ENCODE data around the gene AKR1D1.

Gene AKR1D1

DNA sequence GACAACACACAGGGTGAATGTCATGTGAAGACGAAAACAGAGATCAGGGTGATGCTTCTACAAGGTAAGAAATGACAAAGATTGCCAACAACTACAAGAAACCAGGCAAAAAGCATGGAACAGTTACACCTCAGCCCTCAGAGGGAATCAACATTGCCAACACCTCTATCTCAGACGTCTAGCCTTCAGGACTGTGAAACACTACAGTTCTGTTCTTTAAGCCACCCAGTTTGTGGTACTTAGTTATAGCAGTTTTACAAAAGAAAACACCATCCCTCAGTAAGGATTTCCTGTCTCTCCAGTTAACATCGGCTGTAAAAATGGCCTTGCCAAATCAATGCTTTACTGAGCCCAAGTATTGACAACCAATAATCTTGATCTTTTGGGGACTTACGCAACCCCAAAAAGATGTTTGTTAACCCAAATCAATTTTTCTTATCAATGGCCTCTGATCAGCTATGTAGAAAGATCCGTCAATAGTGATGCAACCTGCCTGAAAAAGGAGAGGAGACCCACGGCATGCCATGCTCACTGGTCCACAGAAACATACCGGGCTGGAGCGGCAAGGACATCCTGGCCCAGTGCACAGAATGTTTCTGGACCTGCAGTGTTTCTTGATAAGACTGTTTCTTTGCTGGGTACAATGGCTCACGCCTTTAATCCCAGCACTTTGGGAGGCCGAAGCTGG is 44.0 kb downstream of the AKR1D1 start:
- no peaks in the 10 kb centered on the region for H3K9me3 ChIP-seq (ENCODE audit: control insufficient read depth in 2 of 2, low read length in 2 of 2)

GRCh38 chr7:138122162-138122561 is 45.9 kb downstream of the AKR1D1 start:
- Histone ChIP-seq H3K4me1 (ENCODE audit: control insufficient read depth, insufficient read depth, low read length) (no peaks in the 10 kb centered on the region), H3K9me3 (ENCODE audit: control insufficient read depth in 2 of 2, low read length in 2 of 2) (no peaks in the 10 kb centered on the region), H3K9ac (ENCODE audit: low read length in 2 of 2) (no peak overlapping the region), H3K36me3 (ENCODE audit: control insufficient read depth in 2 of 2, insufficient read depth in 2 of 2, low read length in 2 of 2) (no peaks in the 10 kb centered on the region), H3K27ac (ENCODE audit: low read length) (no peak overlapping the region), H3K4me3 (ENCODE audit: low read length in 2 of 2) (no peak overlapping the region), H3K27me3 (ENCODE audit: control insufficient read depth in 1 of 2, insufficient read depth in 2 of 2, low read length in 2 of 2) (no peaks in the 10 kb centered on the region)

More for the DNA sequence above, 44.0 kb downstream of the AKR1D1 start:
- H3K36me3 ChIP-seq (ENCODE audit: control insufficient read depth in 2 of 2, insufficient read depth in 2 of 2, low read length in 2 of 2): no peaks in the 10 kb centered on the region
- H3K9ac ChIP-seq (ENCODE audit: low read length in 2 of 2): no peak overlapping the region
- H3K27ac ChIP-seq (ENCODE audit: low read length): no peak overlapping the region
- no peaks in the 10 kb centered on the region for H3K27me3 ChIP-seq (ENCODE audit: control insufficient read depth in 1 of 2, insufficient read depth in 2 of 2, low read length in 2 of 2)
- H3K4me1 ChIP-seq (ENCODE audit: control insufficient read depth, insufficient read depth, low read length): no peaks in the 10 kb centered on the region
- H3K4me3 ChIP-seq (ENCODE audit: low read length in 2 of 2): no peak overlapping the region

GRCh38 chr7:138125119-138125518 is 48.9 kb downstream of the AKR1D1 start:
- no peak overlapping the region for H3K9ac ChIP-seq (ENCODE audit: low read length in 2 of 2)
- H3K27me3 ChIP-seq (ENCODE audit: control insufficient read depth in 1 of 2, insufficient read depth in 2 of 2, low read length in 2 of 2): no peaks in the 10 kb centered on the region
- H3K4me1 ChIP-seq (ENCODE audit: control insufficient read depth, insufficient read depth, low read length): no peaks in the 10 kb centered on the region
- no peak overlapping the region for H3K27ac ChIP-seq (ENCODE audit: low read length)
- H3K4me3 ChIP-seq (ENCODE audit: low read length in 2 of 2): no peak overlapping the region
- H3K36me3 ChIP-seq (ENCODE audit: control insufficient read depth in 2 of 2, insufficient read depth in 2 of 2, low read length in 2 of 2): no peaks in the 10 kb centered on the region
- no peaks in the 10 kb centered on the region for H3K9me3 ChIP-seq (ENCODE audit: control insufficient read depth in 2 of 2, low read length in 2 of 2)

GRCh38 chr7:138125598-138126111 is 49.4 kb downstream of the AKR1D1 start:
- H3K36me3 ChIP-seq (ENCODE audit: control insufficient read depth in 2 of 2, insufficient read depth in 2 of 2, low read length in 2 of 2): no peaks in the 10 kb centered on the region
- H3K4me1 ChIP-seq (ENCODE audit: control insufficient read depth, insufficient read depth, low read length): no peaks in the 10 kb centered on the region
- no peaks in the 10 kb centered on the region for H3K27me3 ChIP-seq (ENCODE audit: control insufficient read depth in 1 of 2, insufficient read depth in 2 of 2, low read length in 2 of 2)
- no peak overlapping the region for H3K9ac ChIP-seq (ENCODE audit: low read length in 2 of 2)
- no peak overlapping the region for H3K27ac ChIP-seq (ENCODE audit: low read length)
- H3K9me3 ChIP-seq (ENCODE audit: control insufficient read depth in 2 of 2, low read length in 2 of 2): no peaks in the 10 kb centered on the region
- H3K4me3 ChIP-seq (ENCODE audit: low read length in 2 of 2): no peak overlapping the region

DNA sequence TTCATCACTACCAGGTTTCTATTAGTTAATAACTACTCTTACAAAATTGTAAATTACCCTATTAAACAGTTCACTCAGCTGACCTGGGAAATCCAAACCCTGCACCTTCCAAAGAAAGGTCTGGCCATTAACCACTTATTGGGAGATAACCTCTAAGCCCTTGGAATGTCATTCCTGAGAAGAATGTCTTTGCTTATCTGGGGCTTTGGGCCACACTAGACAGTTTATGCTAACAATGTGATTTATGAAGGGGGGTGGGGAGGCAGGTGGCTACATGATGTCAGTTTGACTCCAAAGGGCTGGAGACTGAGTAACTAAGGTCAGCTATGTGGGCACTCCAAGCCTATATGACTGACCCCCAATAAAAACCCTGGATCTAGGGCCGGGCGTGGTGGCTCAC is 50.7 kb downstream of the AKR1D1 start:
- H3K27ac ChIP-seq (ENCODE audit: low read length): no peak overlapping the region

DNA sequence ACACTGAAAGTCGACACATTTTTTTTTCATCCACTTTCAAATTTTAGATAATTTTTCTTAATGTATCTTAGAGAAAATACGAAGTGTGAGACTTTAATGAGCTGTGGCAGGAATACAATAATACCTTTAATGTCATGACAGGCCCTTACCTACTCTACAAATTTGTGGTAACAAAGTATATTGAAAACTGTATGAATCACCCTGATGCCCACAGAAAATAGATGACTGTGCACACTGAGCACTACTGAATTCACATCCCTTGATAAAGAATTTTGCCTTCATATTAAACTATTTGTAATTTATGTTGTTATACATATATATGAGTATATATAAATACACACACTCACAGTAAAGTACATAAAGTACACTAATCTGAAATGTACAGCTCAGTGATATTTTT is 51.7 kb downstream of the AKR1D1 start:
- Histone ChIP-seq H3K9me3 (ENCODE audit: control insufficient read depth in 2 of 2, low read length in 2 of 2) (no peaks in the 10 kb centered on the region), H3K27me3 (ENCODE audit: control insufficient read depth in 1 of 2, insufficient read depth in 2 of 2, low read length in 2 of 2) (no peaks in the 10 kb centered on the region), H3K27ac (ENCODE audit: low read length) (no peak overlapping the region), H3K4me3 (ENCODE audit: low read length in 2 of 2) (no peak overlapping the region), H3K4me1 (ENCODE audit: control insufficient read depth, insufficient read depth, low read length) (no peaks in the 10 kb centered on the region), H3K36me3 (ENCODE audit: control insufficient read depth in 2 of 2, insufficient read depth in 2 of 2, low read length in 2 of 2) (no peaks in the 10 kb centered on the region), H3K9ac (ENCODE audit: low read length in 2 of 2) (no peak overlapping the region)

More for the DNA sequence above, 50.7 kb downstream of the AKR1D1 start:
- Histone ChIP-seq H3K27me3 (ENCODE audit: control insufficient read depth in 1 of 2, insufficient read depth in 2 of 2, low read length in 2 of 2) (no peaks in the 10 kb centered on the region), H3K36me3 (ENCODE audit: control insufficient read depth in 2 of 2, insufficient read depth in 2 of 2, low read length in 2 of 2) (no peaks in the 10 kb centered on the region), H3K4me1 (ENCODE audit: control insufficient read depth, insufficient read depth, low read length) (no peaks in the 10 kb centered on the region), H3K9me3 (ENCODE audit: control insufficient read depth in 2 of 2, low read length in 2 of 2) (no peaks in the 10 kb centered on the region), H3K4me3 (ENCODE audit: low read length in 2 of 2) (no peak overlapping the region), H3K9ac (ENCODE audit: low read length in 2 of 2) (no peak overlapping the region)

- H3K27me3 ChIP-seq (ENCODE audit: control insufficient read depth in 1 of 2, insufficient read depth in 2 of 2, low read length in 2 of 2): no peaks in the 10 kb centered on the region
- H3K4me1 ChIP-seq (ENCODE audit: control insufficient read depth, insufficient read depth, low read length): no peaks in the 10 kb centered on the region
- H3K4me3 ChIP-seq (ENCODE audit: low read length in 2 of 2): no peak overlapping the region
- H3K9ac ChIP-seq (ENCODE audit: low read length in 2 of 2): no peak overlapping the region
- no peak overlapping the region for H3K27ac ChIP-seq (ENCODE audit: low read length)
- H3K36me3 ChIP-seq (ENCODE audit: control insufficient read depth in 2 of 2, insufficient read depth in 2 of 2, low read length in 2 of 2): no peaks in the 10 kb centered on the region
- H3K9me3 ChIP-seq (ENCODE audit: control insufficient read depth in 2 of 2, low read length in 2 of 2): no peaks in the 10 kb centered on the region
These were observed 53.4 kb downstream of the AKR1D1 start for GRCh38 chr7:138129551-138130165.

DNA sequence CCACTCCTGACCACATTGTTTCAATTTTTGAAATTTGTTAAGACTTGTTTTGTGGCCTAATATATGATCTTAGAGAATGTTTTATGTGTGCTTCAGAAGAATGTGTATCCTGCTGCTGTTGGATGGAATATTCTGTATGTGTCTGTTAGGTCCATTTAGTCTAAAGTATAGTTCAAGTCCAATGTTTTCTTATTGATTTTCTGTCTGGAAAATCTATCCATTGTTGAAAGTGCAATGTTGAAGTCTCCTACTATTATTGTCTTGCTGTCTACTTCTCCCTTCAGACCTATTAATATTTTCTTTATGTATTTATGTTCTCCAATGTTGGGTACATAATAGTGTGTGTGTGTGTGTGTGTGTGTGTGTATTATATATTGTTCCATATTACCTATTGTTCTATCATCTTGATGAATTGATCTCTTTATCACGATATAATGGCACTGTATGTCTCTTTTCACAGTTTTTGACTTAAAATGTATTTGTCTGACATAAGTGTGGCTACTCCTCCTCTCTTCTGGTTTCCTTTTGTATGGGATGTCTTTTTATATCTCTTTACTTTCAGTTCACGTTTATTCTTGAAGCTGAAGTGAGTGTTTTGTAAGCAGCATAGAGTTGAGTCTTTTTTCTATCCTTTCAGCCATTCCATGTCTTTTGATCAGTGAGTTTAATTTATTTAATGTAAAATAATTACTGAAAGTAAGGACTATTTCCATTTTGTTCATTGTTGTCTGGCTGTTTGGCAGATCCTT is 61.3 kb downstream of the AKR1D1 start:
- no peaks in the 10 kb centered on the region for H3K36me3 ChIP-seq (ENCODE audit: control insufficient read depth in 2 of 2, insufficient read depth in 2 of 2, low read length in 2 of 2)
- H3K4me3 ChIP-seq (ENCODE audit: low read length in 2 of 2): no peak overlapping the region
- no peaks in the 10 kb centered on the region for H3K27me3 ChIP-seq (ENCODE audit: control insufficient read depth in 1 of 2, insufficient read depth in 2 of 2, low read length in 2 of 2)
- no peaks in the 10 kb centered on the region for H3K4me1 ChIP-seq (ENCODE audit: control insufficient read depth, insufficient read depth, low read length)
- no peak overlapping the region for H3K27ac ChIP-seq (ENCODE audit: low read length)
- no peaks in the 10 kb centered on the region for H3K9me3 ChIP-seq (ENCODE audit: control insufficient read depth in 2 of 2, low read length in 2 of 2)
- H3K9ac ChIP-seq (ENCODE audit: low read length in 2 of 2): no peak overlapping the region

- Histone ChIP-seq H3K4me3 (ENCODE audit: low read length in 2 of 2) (no peak overlapping the region), H3K4me1 (ENCODE audit: control insufficient read depth, insufficient read depth, low read length) (no peaks in the 10 kb centered on the region), H3K27me3 (ENCODE audit: control insufficient read depth in 1 of 2, insufficient read depth in 2 of 2, low read length in 2 of 2) (no peaks in the 10 kb centered on the region), H3K9me3 (ENCODE audit: control insufficient read depth in 2 of 2, low read length in 2 of 2) (no peaks in the 10 kb centered on the region), H3K36me3 (ENCODE audit: control insufficient read depth in 2 of 2, insufficient read depth in 2 of 2, low read length in 2 of 2) (no peaks in the 10 kb centered on the region), H3K27ac (ENCODE audit: low read length) (no peak overlapping the region), H3K9ac (ENCODE audit: low read length in 2 of 2) (no peak overlapping the region)
These were observed 62.0 kb downstream of the AKR1D1 start for GRCh38 chr7:138138244-138138643.

- no peaks in the 10 kb centered on the region for H3K9me3 ChIP-seq (ENCODE audit: control insufficient read depth in 2 of 2, low read length in 2 of 2)
- H3K27ac ChIP-seq (ENCODE audit: low read length): no peak overlapping the region
- H3K4me3 ChIP-seq (ENCODE audit: low read length in 2 of 2): no peak overlapping the region
- no peak overlapping the region for H3K9ac ChIP-seq (ENCODE audit: low read length in 2 of 2)
- H3K4me1 ChIP-seq (ENCODE audit: control insufficient read depth, insufficient read depth, low read length): no peaks in the 10 kb centered on the region
- H3K27me3 ChIP-seq (ENCODE audit: control insufficient read depth in 1 of 2, insufficient read depth in 2 of 2, low read length in 2 of 2): no peaks in the 10 kb centered on the region
- H3K36me3 ChIP-seq (ENCODE audit: control insufficient read depth in 2 of 2, insufficient read depth in 2 of 2, low read length in 2 of 2): no peaks in the 10 kb centered on the region
These were observed 66.4 kb downstream of the AKR1D1 start for GRCh38 chr7:138142583-138143201.

All from stomach smooth muscle (tissue), 2 donors.